GM12873 (cell line): ENCODE results near the gene GPR108.

ENCODE experiments used
- TF ChIP-seq, protein P1 (sequence below): IDR thresholded peaks from 2 replicates; pipeline ENCODE4 v1.5.1; 2012; ENCODE audit warnings: low read depth, mild to moderate bottlenecking, moderate library complexity, low read length, control low read depth; ENCODE audit not compliant: insufficient read depth; ENCODE audit errors: missing control alignments

Gene GPR108

DNA sequence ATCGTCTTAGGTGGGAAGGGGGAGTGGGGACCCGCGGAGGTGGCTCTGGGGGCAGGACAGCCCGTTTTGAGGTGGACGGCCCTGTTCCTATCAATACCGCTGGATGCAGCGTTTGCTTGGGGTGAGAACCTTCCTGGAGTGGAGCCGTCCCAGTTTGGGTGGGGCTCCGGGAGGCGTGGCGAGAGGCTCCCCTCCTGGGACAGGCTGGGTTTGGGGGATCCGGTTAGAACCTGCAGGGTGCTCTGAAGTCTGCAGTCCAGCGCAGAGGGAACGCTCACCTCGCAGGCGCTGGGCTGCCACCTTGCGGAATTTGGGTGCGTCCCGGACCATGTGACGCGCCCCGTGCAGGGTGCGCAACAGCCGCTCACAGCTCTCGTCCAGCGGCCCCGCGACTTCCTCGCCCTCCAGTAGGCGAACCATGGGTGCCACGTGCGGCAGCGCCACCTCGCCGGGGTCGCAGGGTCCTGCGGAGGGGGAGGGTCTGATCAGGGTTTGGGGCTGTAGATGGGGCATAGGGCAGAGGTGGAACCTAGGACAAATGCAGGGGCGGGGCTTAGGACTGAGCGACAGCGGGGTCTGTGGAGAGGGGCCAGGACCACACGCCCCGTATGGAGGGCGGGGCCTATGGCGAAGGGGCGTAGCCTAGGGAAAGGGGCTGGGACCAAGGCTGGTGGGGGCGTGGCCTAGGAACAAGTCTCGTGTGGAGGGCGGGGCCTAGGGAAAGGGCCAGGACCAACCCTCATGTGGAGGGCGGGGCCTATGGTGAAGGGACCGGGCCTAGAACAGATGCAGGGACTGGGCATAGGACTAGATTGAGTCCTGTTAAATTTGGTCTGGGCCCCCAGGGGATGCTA is 16.0 kb upstream of the GPR108 start:
- TF ChIP-seq, protein P1, sequence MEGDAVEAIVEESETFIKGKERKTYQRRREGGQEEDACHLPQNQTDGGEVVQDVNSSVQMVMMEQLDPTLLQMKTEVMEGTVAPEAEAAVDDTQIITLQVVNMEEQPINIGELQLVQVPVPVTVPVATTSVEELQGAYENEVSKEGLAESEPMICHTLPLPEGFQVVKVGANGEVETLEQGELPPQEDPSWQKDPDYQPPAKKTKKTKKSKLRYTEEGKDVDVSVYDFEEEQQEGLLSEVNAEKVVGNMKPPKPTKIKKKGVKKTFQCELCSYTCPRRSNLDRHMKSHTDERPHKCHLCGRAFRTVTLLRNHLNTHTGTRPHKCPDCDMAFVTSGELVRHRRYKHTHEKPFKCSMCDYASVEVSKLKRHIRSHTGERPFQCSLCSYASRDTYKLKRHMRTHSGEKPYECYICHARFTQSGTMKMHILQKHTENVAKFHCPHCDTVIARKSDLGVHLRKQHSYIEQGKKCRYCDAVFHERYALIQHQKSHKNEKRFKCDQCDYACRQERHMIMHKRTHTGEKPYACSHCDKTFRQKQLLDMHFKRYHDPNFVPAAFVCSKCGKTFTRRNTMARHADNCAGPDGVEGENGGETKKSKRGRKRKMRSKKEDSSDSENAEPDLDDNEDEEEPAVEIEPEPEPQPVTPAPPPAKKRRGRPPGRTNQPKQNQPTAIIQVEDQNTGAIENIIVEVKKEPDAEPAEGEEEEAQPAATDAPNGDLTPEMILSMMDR, result peak; percentile 61

- TF ChIP-seq, protein P1, result no peak
These were observed 15.1 kb upstream of the GPR108 start for GRCh38 chr19:6752256-6753177.

GRCh38 chr19:6751189-6751588 is 13.8 kb upstream of the GPR108 start:
- TF ChIP-seq, protein P1, result no peak

- TF ChIP-seq, protein P1, result no peak
These were observed 12.7 kb upstream of the GPR108 start for GRCh38 chr19:6750062-6750461.

DNA sequence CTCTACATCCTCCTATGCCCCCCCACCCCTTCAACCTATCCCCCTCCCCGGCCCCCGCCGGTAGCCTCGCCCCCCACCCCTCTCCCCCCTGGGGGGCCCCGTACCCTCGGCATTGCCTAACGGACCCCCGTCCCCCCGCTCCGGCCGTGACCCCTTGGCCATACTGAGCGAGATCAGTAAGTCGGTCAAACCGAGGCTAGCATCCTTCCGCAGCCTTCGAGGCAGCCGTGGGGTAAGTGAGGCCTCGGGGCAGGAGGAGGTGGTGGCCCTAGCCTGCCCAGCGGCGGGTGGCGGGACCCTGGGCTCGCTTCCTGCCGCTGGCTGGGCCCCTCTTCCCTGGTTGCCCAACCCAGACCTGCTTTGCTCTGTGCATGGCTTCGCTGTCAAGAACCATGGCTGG is 8.6 kb upstream of the GPR108 start:
- TF ChIP-seq, protein P1, result no peak

GRCh38 chr19:6744381-6745301 is 7.3 kb upstream of the GPR108 start:
- TF ChIP-seq, protein P1, result no peak
